GM18505 (cell line): Measurements from ENCODE around the gene IL25.
"Not testable (repeated sequence)": the region's sequence is repeated elsewhere in the genome, so short reads cannot be mapped to it uniquely, and the experiment has no call there.

Experiments
- ATAC-seq: cut with Tn5 transposase; IDR thresholded peaks from one replicate; pipeline ENCODE4 v1.9.1; 2021; ENCODE audit not compliant: unreplicated experiment
- POLR2A ChIP-seq: IDR thresholded peaks from 4 replicates; pipeline ENCODE4 v1.6.1; 2011; ENCODE audit warnings: borderline replicate concordance; ENCODE audit not compliant: insufficient read depth, insufficient read length; ENCODE audit errors: extremely low read depth

IL25 gene

DNA sequence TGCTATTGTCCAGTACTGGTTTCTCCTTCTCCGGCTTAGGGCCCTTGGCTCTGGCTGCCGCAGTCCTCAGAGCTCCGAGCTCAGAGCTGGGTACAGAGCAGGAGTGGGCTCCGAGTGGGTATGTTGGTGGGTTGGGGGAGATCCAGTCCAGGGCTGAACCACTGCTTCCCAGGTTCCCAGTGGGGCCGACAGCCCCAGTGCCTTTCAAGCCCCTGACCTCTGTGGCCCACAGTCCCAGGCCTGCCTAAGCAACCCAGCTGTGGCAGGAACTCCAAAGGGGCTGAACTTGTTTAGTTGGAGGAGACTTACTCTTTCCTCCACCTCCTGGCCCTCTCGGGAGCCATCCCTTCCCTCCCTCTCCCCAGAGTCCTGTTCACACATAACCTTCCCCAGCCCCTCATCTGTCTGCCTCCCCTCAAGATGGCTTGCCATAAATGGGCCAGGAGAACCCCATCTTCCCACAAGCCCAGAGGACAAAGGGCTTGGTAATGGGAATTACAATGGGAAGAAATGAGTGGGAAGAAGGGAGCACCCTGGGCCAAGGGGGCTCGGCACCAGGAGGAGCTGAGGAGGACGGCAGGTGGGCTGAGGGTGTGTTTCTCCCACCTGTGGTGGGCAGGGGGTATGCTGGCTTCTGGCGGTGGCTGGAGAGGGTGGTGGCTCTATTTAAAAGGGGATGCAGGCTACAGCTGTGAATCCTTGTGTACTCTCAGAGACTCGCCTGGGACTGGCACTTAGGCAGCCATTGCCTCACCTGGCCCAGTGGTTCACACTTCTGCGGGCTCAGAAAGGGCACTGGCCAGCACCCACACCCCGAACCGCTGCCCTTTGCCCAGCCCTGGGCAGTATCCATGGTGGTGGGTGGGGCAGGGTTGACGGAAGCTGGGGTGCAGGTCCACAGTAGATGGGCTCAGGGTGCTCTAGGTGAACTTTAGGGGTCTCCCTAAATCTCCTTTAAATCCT lies 39.2 kb downstream of the IL25 start:
- no peak for TF ChIP-seq POLR2A
- no peak for ATAC-seq

DNA sequence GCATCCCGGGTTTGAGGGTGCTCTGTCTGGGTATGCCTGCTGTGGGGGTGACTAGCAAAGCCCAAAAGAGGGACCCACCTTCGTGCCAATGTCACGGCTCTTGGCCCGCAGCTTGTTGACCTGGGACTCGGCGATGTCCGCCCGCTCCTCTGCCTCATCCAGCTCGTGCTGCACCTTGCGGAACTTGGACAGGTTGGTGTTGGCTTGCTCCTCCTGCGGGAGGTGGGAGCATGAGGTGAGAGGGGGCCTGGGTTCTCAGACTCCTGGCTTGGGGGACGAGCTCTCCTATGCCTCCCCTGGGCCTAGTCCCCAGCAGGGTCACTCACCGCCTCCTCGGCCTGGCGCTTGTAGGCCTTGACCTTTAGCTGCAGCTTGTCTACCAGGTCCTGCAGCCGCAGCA lies 41.1 kb downstream of the IL25 start:
- no peak for TF ChIP-seq POLR2A
- ATAC-seq = no peak

DNA sequence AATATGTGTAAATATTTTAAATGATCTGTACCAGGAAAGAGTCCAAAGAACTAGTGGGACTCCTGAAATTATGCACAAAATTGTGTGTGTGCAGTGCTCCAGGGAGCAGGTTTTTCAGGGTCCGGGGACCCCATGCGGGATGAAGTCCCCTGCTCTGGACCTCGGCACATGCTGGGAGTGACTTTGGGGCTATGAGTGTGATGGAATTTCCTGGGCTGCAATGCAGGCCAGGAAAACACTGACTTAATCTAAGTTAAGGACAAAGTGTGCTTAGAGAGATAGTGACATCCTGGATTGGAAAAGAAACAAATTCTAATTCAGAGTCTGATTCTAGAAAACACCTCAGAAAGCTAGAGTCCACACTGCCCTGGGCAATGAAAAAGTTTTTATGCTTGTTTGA lies 41.6 kb downstream of the IL25 start:
- ATAC-seq = no peak

DNA sequence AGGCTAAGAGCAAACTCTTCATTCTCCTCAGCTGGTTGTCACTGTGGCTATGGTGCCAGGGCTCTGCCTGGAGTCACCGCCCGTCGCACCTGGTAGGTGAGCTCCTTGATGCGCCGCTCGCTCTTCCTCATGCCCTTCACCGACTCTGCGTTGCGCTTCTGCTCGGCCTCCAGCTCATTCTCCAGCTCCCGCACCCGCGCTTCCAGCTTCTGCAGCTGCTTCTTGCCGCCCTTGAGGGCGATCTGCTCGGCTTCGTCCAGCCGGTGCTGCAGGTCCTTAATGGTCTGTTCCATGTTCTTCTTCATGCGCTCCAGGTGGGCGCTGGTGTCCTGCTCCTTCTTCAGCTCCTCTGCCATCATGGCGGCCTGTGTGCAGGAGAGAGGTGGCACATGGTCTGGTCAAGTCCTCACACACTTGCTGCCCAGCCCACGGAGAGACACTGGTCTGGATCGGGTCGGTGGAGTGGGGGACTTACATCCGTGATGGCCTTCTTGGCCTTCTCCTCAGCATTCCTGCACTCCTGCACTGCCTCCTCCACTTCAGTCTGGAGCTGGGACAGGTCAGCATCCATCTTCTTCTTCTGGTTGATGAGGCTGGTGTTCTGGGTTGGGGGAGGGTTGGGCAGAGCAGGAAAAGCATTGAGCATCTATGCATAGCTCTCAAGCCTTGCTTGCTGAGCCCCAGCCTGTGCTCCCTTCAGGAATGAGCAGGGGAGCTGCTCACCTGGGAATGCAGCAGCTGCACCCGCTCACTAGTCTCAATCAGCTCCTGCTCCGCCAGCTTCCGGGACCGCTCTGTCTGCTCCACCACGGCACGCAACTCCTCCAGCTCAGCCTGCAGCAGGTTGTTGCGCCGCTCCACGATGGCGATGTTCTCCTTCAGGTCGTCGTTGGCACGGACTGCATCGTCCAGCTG lies 42.6 kb downstream of the IL25 start:
- TF ChIP-seq POLR2A = no peak
- no peak for ATAC-seq

More for the DNA sequence above, 41.6 kb downstream of the IL25 start:
- TF ChIP-seq POLR2A = no peak

DNA sequence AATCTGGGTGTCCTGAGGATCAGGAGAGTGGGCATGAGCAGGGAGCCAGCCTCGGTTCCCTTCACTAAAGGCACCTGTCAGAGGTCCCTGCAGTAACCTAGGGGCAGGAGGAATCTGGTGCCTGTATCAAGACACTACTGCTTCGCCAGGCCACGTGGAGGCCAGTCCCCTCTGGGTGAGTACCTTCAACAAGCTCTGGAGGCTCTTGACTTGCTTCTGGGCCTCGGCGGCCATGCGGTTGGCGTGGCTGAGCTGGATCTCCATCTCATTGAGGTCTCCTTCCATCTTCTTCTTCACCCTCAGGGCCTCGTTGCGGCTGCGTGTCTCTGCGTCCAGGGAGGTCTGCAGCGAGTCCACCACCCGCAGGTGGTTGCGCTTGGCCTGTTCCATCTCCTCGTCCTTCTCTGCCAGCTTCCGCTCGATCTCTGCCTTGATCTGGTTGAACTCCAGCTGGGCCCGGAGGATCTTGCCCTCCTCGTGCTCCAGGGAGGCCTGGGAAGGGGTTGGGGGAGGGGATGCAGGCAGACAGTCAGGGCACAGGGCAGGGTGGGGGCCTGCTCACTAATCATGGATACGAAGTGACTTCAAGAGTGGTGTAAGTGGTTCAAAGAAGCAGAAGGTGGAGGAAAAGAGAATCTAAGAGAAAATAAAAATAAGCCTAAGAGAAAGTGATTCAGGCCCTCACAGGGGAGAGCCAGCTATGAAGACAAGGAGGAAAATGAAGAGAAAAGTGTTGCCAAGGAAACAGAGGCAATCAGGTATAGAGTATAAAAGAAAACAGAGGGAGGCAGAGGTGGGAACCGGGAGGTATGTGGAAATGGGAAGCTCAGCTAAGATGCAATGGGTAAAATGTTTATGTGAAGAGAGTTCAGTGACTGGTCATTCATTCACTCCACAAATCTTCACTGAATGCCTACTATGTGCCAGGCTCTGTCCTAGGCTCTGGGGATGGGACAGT lies 43.5 kb downstream of the IL25 start:
- no peak for ATAC-seq
- no peak for TF ChIP-seq POLR2A

DNA sequence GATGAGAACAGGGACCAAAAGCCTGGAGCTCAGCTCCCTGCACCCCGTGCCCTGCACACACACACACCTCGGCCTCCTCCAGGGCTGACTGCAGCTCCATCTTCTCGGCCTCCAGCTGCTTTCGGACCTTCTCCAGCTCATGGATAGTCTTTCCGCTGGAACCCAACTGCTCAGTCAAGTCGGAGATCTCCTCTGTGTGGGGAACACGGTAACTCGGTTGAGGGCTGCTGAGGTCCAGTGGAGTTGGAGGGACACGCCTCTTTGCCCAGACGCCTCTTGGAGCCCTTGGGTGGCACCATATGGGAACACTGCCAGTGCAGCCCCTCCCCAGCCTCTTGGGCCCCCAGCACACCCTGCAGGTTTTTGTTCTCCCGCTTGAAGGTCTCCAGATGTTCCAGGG lies 44.2 kb downstream of the IL25 start:
- ATAC-seq = no peak
- TF ChIP-seq POLR2A = no peak

DNA sequence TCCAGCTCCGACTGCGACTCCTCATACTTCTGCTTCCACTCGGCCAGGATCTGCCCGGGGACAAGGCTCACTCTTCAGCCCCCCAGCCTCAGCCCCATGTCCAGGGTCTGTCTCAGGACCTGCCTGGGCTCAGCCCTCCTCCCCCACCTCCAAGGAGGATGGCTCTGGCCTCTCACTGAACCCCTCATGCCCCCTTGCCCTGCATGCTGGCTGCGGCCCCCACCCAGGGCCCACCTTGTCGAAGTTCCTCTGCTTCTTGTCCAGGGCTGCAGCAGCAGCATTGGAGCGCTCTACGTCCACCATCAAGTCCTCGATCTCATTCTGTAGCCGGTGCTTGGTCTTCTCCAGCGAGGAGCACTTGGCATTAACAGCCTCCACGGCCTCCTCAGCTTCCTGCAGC lies 44.7 kb downstream of the IL25 start:
- ATAC-seq = not testable (repeated sequence)

DNA sequence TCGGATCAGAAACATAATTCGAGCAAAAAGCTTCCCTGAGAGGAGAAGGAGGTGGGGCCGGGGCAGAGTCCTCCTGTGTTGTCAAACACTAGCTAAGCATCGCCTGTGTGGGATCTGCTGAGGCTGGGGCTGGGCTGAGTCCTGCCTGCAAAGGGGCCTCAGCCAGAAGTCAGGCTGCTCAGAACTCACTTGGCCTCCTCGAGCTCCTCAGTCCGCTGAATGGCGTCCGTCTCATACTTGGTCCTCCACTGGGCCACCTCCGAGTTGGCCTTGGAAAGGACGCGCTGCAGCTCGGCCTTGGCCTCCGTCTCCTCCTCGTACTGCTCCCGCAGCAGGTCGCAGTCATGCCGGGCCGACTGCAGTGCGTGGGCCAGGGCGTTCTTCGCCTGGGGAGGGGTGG lies 45.4 kb downstream of the IL25 start:
- TF ChIP-seq POLR2A = no peak
- ATAC-seq = no peak

DNA sequence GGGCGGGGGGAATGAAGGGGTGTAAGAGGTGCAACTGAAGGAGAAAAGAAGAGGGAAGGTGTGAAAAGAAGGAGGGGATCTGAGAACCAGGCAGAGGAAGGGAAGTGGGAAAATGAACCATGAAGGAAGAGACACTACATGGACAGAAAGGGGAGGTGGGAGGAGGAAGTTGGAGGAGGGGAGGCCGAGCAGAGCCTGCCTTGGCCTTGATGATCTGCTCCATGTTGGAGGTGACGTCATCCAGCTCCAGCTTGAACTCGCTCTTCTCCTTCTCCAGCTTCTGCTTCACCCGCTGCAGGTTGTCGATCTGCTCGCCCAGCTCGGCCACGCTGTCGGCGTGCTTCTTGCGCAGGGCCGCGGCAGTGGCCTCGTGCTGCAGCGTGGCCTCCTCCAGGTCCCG lies 47.0 kb downstream of the IL25 start:
- ATAC-seq = not testable (repeated sequence)

DNA sequence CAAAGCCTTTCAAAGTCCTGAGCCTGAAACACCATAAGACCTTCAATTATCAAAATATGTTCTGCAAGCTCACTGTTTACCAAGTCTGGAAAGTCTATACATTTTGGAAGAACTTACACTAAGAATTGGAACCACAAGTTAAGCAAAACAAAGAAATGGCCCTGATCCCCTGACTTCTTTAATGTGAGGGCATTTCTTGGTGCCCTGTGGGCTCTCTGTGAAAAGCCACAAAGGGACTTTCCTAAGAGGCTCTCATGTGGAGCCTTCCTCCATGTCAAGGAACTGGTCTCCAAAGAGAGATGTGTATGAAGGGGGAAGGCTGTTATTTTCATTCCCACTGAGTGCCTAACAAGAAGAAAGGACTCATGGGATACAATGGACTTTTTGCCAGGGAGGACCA lies 49.0 kb downstream of the IL25 start:
- TF ChIP-seq POLR2A = no peak
- no peak for ATAC-seq

DNA sequence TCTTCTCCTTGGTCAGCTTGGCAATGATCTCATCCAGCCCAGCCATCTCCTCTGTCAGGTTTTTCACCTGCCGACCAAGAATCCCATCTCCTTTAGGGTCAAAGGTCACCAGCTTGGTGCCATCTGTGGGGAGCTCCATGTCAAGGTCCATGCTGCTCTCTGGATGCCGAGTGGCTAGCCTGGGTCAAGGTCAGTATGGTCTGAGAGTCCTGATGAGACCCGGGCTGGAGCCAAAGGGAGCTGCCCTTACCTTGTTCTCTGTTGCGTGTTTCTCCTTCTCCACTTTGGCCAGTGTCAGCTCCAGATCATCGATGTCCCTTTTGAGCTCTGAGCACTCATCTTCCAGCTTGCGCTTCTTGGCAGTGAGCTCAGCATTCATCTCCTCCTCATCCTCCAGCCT lies 51.0 kb downstream of the IL25 start:
- TF ChIP-seq POLR2A = no peak
- ATAC-seq = no peak

DNA sequence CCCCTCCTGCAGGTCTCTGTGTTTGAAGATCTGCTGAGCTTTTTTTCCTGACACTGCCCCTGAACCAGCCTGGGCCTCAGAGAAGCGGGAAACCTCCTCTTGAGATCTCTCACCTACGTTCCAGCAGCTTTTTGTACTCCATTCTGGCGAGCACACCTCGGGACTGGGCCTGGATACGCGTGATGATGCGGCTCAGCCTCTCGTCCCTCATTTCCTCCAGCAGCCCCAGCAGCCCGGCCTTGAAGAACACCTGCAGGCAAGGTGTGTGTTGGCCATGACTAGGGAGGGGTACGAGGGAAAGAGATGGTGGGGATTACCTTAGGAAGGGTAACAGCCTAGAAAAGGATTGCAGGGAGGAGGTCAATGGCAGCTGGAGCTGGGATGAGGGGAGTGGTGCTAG lies 52.6 kb downstream of the IL25 start:
- no peak for TF ChIP-seq POLR2A
- no peak for ATAC-seq

DNA sequence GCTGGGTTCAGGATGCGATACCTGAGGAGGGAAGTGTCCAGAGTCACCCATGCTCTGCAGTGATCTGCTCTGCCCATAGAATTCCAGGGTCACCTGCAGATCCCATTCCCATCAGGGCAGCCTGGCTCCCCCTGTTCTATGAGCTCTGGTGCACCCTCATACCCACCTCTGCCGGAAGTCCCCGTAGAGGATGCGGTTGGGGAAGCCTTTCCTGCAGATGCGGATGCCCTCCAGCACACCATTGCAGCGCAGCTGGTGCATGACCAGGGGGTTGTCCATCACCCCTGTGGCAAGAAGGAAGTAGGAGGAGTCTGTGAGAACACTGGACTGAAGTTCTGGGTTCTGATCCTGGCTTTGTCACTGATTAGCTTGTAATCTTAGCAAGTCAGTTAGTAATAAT lies 53.2 kb downstream of the IL25 start:
- not testable (repeated sequence) for ATAC-seq
